Measurements from ENCODE around the gene PTPN14. TPM values are rescaled to one million over a fixed set of nuclear protein-coding genes. Genes with fewer than 3 reads are reported as not detected.
"Not testable (repeated sequence)": the region's sequence is repeated elsewhere in the genome, so short reads cannot be mapped to it uniquely, and the experiment has no call there.

Gene PTPN14
- 1 to 10 TPM; 4.5 to 9.7 (median 7.1) TPM for total RNA-seq

- peak within 1 kb of the TSS; percentile 63 to 88 (median 73) for H3K4me3 ChIP-seq
- peaks cover 0 to 38% (median 9%) of the 10 kb centered on the region in 4 donors for H3K4me1 ChIP-seq
- no peak for TF ChIP-seq EP300 (IDR thresholded peaks at IDR 0.05; ENCODE audit: low read depth)
- TF ChIP-seq POLR2A (IDR thresholded peaks at IDR 0.05): peak; percentile 50
- peak in 2 of 3 donors; percentile 3 to 47 for TF ChIP-seq POLR2AphosphoS5 (IDR thresholded peaks at IDR 0.05)
- TF ChIP-seq CTCF (IDR thresholded peaks at IDR 0.05): peak in 3 of 5 experiments; percentile 13 to 33 (median 25)
- peak; percentile 82 for DNase-seq
- H3K9me3 ChIP-seq: no peaks in the 10 kb centered on the region
- intact Hi-C loops (cut with DNase I; ENCODE audit: low total_unique reads): no loop called here
- peaks cover 12% of the 10 kb centered on the region for H3K27me3 ChIP-seq
- H3K36me3 ChIP-seq: no peaks in the 10 kb centered on the region
- 0 to 2% methylated on average over 4 to 56 of the region's 67 CpGs for WGBS, 2 donors (ENCODE audit: low coverage in 1 of 2)
- peak within 1 kb of the TSS; percentile 90 to 98 (median 94) for H3K27ac ChIP-seq
- in situ Hi-C loops (cut with MboI; ENCODE audit: low pct_ligation_motif_present in 1 of 4, low pct_unique_long_range_greater_than_20kb in 1 of 4, low sequenced_read_pairs in 3 of 4): no loop called here
These were observed at the start of gene PTPN14 for GRCh38 chr1:214551436-214552173. PTPN14 (minus strand) TSS chr1:214551602; CDS start chr1:214464803, 86,799 bp downstream.

GRCh38 chr1:214593158-214593557, 41.8 kb upstream of the PTPN14 start:
- no peak overlapping the region for H3K27ac ChIP-seq
- H3K9me3 ChIP-seq: no peaks in the 10 kb centered on the region
- in situ Hi-C loops (cut with MboI; ENCODE audit: low pct_ligation_motif_present in 1 of 4, low pct_unique_long_range_greater_than_20kb in 1 of 4, low sequenced_read_pairs in 3 of 4): loop anchor here in 3 of 4 donors (25.0 kb wide), 3 partner anchors 256 to 381 kb away; no protein-coding TSS in a partner anchor
- TF ChIP-seq POLR2A (IDR thresholded peaks at IDR 0.05) (no peak), POLR2AphosphoS5 (IDR thresholded peaks at IDR 0.05) (no peak), EP300 (IDR thresholded peaks at IDR 0.05; ENCODE audit: low read depth) (no peak), CTCF (IDR thresholded peaks at IDR 0.05) (no peak)
- H3K27me3 ChIP-seq: no peaks in the 10 kb centered on the region
- intact Hi-C loops (cut with DNase I; ENCODE audit: low total_unique reads): no loop called here
- no peak overlapping the region for H3K4me3 ChIP-seq
- no peaks in the 10 kb centered on the region for H3K4me1 ChIP-seq
- no peak for DNase-seq
- no peaks in the 10 kb centered on the region for H3K36me3 ChIP-seq

- H3K4me3 ChIP-seq; H3K27me3 ChIP-seq; intact Hi-C loops (cut with DNase I; ENCODE audit: low total_unique reads); H3K27ac ChIP-seq; H3K4me1 ChIP-seq; DNase-seq; H3K36me3 ChIP-seq; H3K9me3 ChIP-seq: not testable (repeated sequence)
- 86 to 93% methylated on average over 4 to 8 of the region's 8 CpGs for WGBS, 2 donors (ENCODE audit: low coverage in 1 of 2)
- in situ Hi-C loops (cut with MboI; ENCODE audit: low pct_ligation_motif_present in 1 of 4, low pct_unique_long_range_greater_than_20kb in 1 of 4, low sequenced_read_pairs in 3 of 4): loop anchor here in 3 of 4 donors (25.0 kb wide), 3 partner anchors 255 to 380 kb away; no protein-coding TSS in a partner anchor
These were observed 40.5 kb upstream of the PTPN14 start for GRCh38 chr1:214591918-214592317.

GRCh38 chr1:214590696-214591095, 39.3 kb upstream of the PTPN14 start:
- no peaks in the 10 kb centered on the region for H3K9me3 ChIP-seq
- H3K4me3 ChIP-seq: no peak overlapping the region
- DNase-seq: no peak
- TF ChIP-seq POLR2A (IDR thresholded peaks at IDR 0.05): no peak
- no peak for TF ChIP-seq POLR2AphosphoS5 (IDR thresholded peaks at IDR 0.05)
- no peak for TF ChIP-seq EP300 (IDR thresholded peaks at IDR 0.05; ENCODE audit: low read depth)
- no peak for TF ChIP-seq CTCF (IDR thresholded peaks at IDR 0.05)
- WGBS, 2 donors (ENCODE audit: low coverage in 1 of 2): 79 to 81% methylated on average over 2 to 5 of the region's 5 CpGs
- intact Hi-C loops (cut with DNase I; ENCODE audit: low total_unique reads) (no loop called here), in situ Hi-C loops (cut with MboI; ENCODE audit: low pct_ligation_motif_present in 1 of 4, low pct_unique_long_range_greater_than_20kb in 1 of 4, low sequenced_read_pairs in 3 of 4) (loop anchor here in 3 of 4 donors (25.0 kb wide), 3 partner anchors 253 to 378 kb away; no protein-coding TSS in a partner anchor)
- H3K36me3 ChIP-seq: no peaks in the 10 kb centered on the region
- H3K27me3 ChIP-seq: no peaks in the 10 kb centered on the region
- H3K4me1 ChIP-seq: no peaks in the 10 kb centered on the region
- no peak overlapping the region for H3K27ac ChIP-seq

Measured in transverse colon (tissue), 4 donors.